ENCODE measurements around the gene LPCAT1. TPM values are rescaled to one million over a fixed set of nuclear protein-coding genes. Genes with fewer than 3 reads are reported as not detected.

LPCAT1 gene
- total RNA-seq, 1 donor from 2014 or later: 11.0 TPM

DNA sequence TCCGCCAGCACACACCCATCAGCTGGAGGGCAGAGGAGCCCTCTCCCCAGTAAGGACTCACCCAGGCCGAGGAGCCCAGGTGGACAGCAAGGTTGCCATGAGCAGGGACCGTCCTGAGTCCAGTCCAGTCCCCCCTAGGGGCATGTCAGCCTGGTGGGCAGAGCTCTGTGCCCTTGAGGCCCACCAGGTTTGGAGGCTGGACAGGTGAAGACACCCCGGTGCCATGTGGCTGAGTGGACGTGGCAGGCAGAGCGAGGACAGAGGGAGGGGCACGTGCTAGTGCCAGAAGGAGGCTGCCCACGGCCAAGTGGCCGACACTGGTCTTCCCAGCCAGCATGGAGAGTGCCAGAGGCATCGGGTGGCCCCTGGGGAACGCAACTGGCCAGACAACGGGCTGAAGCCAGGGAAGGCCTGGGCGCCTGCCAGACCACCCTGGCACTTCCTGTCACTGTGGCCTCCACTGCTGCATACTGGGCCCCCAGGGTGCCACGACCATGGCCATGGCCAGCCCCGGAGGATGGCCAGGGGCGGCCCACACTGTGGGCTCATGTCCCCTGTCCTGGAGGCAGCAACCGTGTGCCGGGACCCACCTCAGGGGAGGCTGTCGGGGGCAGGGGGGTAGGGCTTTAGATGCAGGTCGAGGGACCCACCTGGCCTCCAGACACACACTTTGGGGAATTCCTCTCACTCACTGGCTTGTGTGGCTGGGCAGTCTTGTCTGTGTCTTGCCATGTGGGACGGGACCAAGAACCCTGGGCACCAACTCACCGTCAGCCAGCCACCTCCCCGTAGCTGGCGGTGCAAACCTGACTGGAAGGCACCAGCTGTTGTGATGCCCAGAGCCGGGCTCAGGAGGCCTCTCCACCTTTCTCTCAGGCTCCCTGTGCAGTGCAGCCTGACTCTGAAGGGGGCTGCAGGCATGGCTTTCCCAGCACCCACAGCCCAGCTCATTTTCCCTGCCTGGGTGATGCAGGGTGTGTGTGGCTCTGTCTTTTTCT is 42.3 kb upstream of the LPCAT1 start:
- Histone ChIP-seq H3K9me3 (replicated peaks) (no peaks in the 10 kb centered on the region), H3K27me3 (ENCODE audit: low read depth) (no peaks in the 10 kb centered on the region), H3K36me3 (peaks cover 3% of the 10 kb centered on the region), H3K4me1 (peaks cover 41% of the 10 kb centered on the region), H3K27ac (replicated peaks) (peak overlapping the region; percentile 24), H3K4me3 (no peak overlapping the region)
- intact Hi-C loops (cut with micrococcal nuclease): no loop called here
- no peak for DNase-seq
- TF ChIP-seq, protein P1, sequence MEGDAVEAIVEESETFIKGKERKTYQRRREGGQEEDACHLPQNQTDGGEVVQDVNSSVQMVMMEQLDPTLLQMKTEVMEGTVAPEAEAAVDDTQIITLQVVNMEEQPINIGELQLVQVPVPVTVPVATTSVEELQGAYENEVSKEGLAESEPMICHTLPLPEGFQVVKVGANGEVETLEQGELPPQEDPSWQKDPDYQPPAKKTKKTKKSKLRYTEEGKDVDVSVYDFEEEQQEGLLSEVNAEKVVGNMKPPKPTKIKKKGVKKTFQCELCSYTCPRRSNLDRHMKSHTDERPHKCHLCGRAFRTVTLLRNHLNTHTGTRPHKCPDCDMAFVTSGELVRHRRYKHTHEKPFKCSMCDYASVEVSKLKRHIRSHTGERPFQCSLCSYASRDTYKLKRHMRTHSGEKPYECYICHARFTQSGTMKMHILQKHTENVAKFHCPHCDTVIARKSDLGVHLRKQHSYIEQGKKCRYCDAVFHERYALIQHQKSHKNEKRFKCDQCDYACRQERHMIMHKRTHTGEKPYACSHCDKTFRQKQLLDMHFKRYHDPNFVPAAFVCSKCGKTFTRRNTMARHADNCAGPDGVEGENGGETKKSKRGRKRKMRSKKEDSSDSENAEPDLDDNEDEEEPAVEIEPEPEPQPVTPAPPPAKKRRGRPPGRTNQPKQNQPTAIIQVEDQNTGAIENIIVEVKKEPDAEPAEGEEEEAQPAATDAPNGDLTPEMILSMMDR (IDR thresholded peaks at IDR 0.05; ENCODE audit: borderline replicate concordance): no peak

DNA sequence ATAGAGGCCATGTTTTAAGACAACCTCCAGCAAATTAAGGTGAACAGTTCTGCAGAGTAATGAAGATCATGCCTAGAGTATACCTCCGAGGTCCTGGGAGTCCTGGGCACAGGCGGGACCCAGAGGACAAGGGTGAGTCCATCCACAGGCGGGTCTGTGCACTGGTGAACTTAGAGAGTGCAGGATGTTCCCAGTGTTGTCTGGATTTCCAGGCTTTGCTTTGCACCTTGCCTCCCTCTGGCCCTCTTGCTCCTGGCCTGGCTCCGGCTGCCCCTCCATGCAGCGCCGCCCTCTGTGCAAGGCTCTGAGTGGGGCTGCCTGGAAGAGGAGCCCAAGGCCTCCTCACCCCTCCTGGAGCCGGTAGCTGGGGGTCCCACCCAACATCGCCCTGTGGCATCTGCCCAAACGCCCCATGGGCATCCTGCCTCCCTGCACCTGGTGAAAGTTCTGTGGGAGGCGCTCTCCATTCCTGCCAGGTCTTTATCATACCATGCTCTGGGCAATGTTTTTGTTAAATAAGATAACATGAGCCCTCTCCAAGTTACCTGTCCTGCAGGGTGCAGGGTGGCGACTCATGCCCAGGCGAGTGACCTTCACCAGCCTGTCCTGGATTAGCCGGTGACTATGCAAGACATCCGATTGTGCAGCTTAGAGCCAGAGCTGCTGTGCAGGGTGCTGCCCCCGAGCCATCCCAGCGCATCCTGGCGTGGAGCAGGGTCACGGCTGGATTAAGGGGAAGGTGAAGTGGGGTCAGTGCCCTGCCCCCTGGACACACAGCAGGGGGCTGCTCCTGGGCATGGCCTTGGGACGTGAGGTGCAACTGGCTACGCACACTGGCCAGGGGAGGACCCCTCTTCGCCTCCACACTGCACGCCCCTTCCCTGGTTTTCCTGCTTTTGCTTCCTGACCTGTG is 41.3 kb upstream of the LPCAT1 start:
- no peaks in the 10 kb centered on the region for H3K9me3 ChIP-seq (replicated peaks)
- H3K27ac ChIP-seq (replicated peaks): no peak overlapping the region
- TF ChIP-seq, protein P1 (IDR thresholded peaks at IDR 0.05; ENCODE audit: borderline replicate concordance): no peak
- peaks cover 41% of the 10 kb centered on the region for H3K4me1 ChIP-seq
- DNase-seq: no peak
- H3K27me3 ChIP-seq (ENCODE audit: low read depth): no peaks in the 10 kb centered on the region
- intact Hi-C loops (cut with micrococcal nuclease): no loop called here
- no peak overlapping the region for H3K4me3 ChIP-seq
- H3K36me3 ChIP-seq: no peaks in the 10 kb centered on the region

DNA sequence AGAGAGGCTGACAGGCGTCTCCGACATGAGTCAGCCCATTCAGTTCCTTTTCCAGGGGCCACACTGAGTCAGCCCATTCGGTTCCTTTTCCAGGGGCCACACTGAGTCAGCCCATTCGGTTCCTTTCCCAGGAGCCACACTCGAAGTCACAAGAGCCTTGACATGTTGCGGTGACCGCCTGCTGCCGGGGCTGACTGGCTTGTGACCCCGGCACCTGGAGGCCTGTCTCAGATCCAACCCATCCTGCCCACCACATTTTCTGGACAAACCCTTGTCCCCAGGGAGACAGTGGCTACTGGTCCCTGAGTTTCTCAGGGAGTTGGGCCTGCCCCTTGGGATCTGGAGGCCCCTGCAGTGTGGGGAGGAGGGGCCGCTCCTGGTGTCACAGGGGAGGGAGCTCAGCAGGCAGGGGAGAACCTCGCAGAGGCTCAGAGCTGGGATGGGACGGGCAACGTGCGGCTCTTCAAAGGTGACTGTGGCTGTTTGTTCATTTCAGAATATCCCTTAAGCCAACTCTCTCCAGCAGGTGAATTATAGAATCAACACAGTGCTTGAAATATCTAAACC is 40.5 kb upstream of the LPCAT1 start:
- TF ChIP-seq, protein P1 (IDR thresholded peaks at IDR 0.05; ENCODE audit: borderline replicate concordance): no peak
- Histone ChIP-seq H3K27ac (replicated peaks) (no peak overlapping the region), H3K4me3 (no peak overlapping the region), H3K27me3 (ENCODE audit: low read depth) (no peaks in the 10 kb centered on the region), H3K4me1 (peaks cover 40% of the 10 kb centered on the region), H3K9me3 (replicated peaks) (no peaks in the 10 kb centered on the region), H3K36me3 (no peaks in the 10 kb centered on the region)
- peak; percentile 35 for DNase-seq
- intact Hi-C loops (cut with micrococcal nuclease): no loop called here

DNA sequence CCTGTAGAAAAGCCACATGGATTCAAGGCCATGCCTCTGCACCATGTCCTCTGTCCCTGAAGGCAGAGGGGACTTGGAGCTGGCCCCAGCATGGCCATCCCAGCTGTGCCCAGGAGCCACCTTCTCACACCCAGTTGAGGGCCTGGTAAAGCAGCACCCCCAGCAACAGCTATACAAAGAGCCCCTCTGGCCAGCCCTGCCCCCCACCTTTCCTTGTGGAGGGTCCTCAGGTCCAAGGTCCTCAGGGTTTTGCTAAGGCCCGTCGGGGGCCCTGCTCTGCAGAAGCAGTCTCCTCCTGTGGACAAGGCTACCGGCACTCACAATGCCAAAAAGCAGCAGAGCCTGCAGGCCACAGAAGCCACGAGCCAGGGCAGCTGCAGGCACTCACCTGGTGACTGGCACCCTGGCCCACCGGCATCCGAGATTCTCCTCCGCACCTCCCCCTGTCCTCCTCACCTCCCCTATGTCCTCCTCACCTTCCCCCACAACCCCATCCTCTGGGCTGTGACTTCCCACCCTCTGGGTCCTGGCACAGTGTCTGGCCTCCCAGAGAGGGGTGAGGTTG is 39.9 kb upstream of the LPCAT1 start:
- Histone ChIP-seq H3K27ac (replicated peaks) (no peak overlapping the region), H3K36me3 (no peaks in the 10 kb centered on the region), H3K9me3 (replicated peaks) (no peaks in the 10 kb centered on the region), H3K27me3 (ENCODE audit: low read depth) (no peaks in the 10 kb centered on the region), H3K4me3 (no peak overlapping the region), H3K4me1 (peaks cover 35% of the 10 kb centered on the region)
- DNase-seq: no peak
- TF ChIP-seq, protein P1 (IDR thresholded peaks at IDR 0.05; ENCODE audit: borderline replicate concordance): no peak
- intact Hi-C loops (cut with micrococcal nuclease): no loop called here

DNA sequence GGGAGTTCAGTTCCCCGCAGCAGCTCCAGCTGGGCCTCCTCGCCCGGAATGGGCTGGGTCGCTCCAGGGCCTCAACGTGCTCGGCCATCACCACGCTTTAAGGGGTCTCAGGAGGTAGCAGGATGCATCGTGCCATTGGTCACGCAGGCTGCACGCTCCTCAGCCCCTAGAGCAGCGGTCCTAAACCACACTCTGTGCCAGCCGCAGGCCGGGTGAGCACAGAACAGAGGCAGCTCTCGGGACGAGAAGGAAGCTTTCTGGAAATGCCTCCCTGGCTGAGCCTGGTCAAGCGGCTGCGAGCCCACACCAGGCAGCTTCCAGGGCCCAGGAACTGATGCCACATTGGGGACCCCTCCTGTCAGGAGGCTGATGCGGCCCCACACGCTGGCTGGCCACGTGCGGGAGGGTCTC is 39.3 kb upstream of the LPCAT1 start:
- no peak for DNase-seq
- Histone ChIP-seq H3K27me3 (ENCODE audit: low read depth) (no peaks in the 10 kb centered on the region), H3K4me1 (peaks cover 28% of the 10 kb centered on the region), H3K36me3 (no peaks in the 10 kb centered on the region), H3K4me3 (no peak overlapping the region), H3K27ac (replicated peaks) (no peak overlapping the region), H3K9me3 (replicated peaks) (no peaks in the 10 kb centered on the region)
- intact Hi-C loops (cut with micrococcal nuclease): no loop called here
- TF ChIP-seq, protein P1 (IDR thresholded peaks at IDR 0.05; ENCODE audit: borderline replicate concordance): no peak
